Neural progenitor cell (in vitro differentiated cells): ENCODE results near the gene SEPTIN8. TPM values are rescaled to one million over a fixed set of nuclear protein-coding genes. Genes with fewer than 3 reads are reported as not detected.

Experiments
- DNase-seq: peaks from one replicate; pipeline ENCODE4 v3.0.0-alpha.2; 2016; ENCODE audit warnings: low spot score
- H2AFZ ChIP-seq: fragments of 200-600 bp; sonication (generic); replicated peaks from 2 replicates; pipeline ENCODE4 v1.6.1; 2016; ENCODE audit warnings: antibody characterized with exemption
- H3F3A ChIP-seq: fragments of 200-600 bp; sonication (generic); 2 replicates; pipeline ENCODE4 v1.6.1; 2016; ENCODE audit warnings: antibody characterized with exemption, low read depth
- H3K27ac ChIP-seq: fragments of 200-600 bp; sonication (generic); 2 replicates; pipeline ENCODE4 v1.5.1; 2016; ENCODE audit warnings: mild to moderate bottlenecking
- H3K27me3 ChIP-seq: fragments of 200-600 bp; sonication (generic); 2 replicates; pipeline ENCODE4 v1.6.1; 2016; ENCODE audit warnings: mild to moderate bottlenecking, moderate library complexity
- H3K36me3 ChIP-seq: fragments of 200-600 bp; sonication (generic); 2 replicates; pipeline ENCODE4 v1.5.1; 2016
- H3K4me1 ChIP-seq: fragments of 200-600 bp; sonication (generic); 2 replicates; pipeline ENCODE4 v1.6.1; 2016; ENCODE audit warnings: mixed run types
- H3K4me2 ChIP-seq: fragments of 200-600 bp; sonication (generic); 2 replicates; pipeline ENCODE4 v1.6.1; 2016
- H3K4me3 ChIP-seq: fragments of 200-600 bp; sonication (generic); 2 replicates; pipeline ENCODE4 v1.5.1; 2016
- H3K79me2 ChIP-seq: fragments of 200-600 bp; sonication (generic); 2 replicates; pipeline ENCODE4 v1.6.1; 2016; ENCODE audit warnings: low read depth
- H3K9ac ChIP-seq: fragments of 200-600 bp; sonication (generic); 2 replicates; pipeline ENCODE4 v1.6.1; 2016
- H3K9me3 ChIP-seq: fragments of 200-600 bp; sonication (generic); 2 replicates; pipeline ENCODE4 v1.5.1; 2016; ENCODE audit warnings: low read depth
- H4K20me1 ChIP-seq: fragments of 200-600 bp; sonication (generic); 2 replicates; pipeline ENCODE4 v1.6.1; 2016; ENCODE audit warnings: low read depth
- H3K27ac Mint-ChIP-seq: 3 replicates; pipeline ENCODE4 v1.8.0; 2021; ENCODE audit warnings: mixed read lengths
- H3K27me3 Mint-ChIP-seq: 2 replicates; pipeline ENCODE4 v1.8.0; 2022; ENCODE audit warnings: low read depth, mild to moderate bottlenecking, inconsistent platforms, moderate library complexity, mixed read lengths; ENCODE audit not compliant: insufficient read depth
- H3K36me3 Mint-ChIP-seq: 3 replicates; pipeline ENCODE4 v1.8.0; 2021; ENCODE audit warnings: mixed read lengths
- H3K4me1 Mint-ChIP-seq: 3 replicates; pipeline ENCODE4 v1.8.0; 2021; ENCODE audit warnings: mixed read lengths
- H3K4me3 Mint-ChIP-seq: 3 replicates; pipeline ENCODE4 v1.8.0; 2021; ENCODE audit warnings: mild to moderate bottlenecking, moderate library complexity, mixed read lengths
- H3K9me3 Mint-ChIP-seq: 3 replicates; pipeline ENCODE4 v1.8.0; 2020; ENCODE audit warnings: mixed read lengths
- EZH2 ChIP-seq: fragments of 200-600 bp; sonication (generic); IDR thresholded peaks from 2 replicates; pipeline ENCODE4 v1.6.1; 2017; ENCODE audit warnings: antibody characterized with exemption, mild to moderate bottlenecking, moderate library complexity
- EZH2phosphoT487 ChIP-seq: fragments of 200-600 bp; sonication (generic); IDR thresholded peaks from 2 replicates; pipeline ENCODE4 v1.6.1; 2017; ENCODE audit warnings: antibody characterized with exemption
- total RNA-seq: library from RNA; depleted of rRNA; stranded (reverse); fragments of >200 nt; gene quantifications from 2 replicates; pipeline ENCODE4 v1.2.3, GENCODE V29; 2015; ENCODE audit warnings: low replicate concordance
- TF ChIP-seq, protein P1 (sequence below): fragments of 200-600 bp; sonication (generic); IDR thresholded peaks from 2 replicates; pipeline ENCODE4 v1.5.1; 2017; ENCODE audit warnings: antibody characterized with exemption, mild to moderate bottlenecking

The SEPTIN8 gene
- total RNA-seq, 1 donor from 2014 or later = 39.9 TPM

DNA sequence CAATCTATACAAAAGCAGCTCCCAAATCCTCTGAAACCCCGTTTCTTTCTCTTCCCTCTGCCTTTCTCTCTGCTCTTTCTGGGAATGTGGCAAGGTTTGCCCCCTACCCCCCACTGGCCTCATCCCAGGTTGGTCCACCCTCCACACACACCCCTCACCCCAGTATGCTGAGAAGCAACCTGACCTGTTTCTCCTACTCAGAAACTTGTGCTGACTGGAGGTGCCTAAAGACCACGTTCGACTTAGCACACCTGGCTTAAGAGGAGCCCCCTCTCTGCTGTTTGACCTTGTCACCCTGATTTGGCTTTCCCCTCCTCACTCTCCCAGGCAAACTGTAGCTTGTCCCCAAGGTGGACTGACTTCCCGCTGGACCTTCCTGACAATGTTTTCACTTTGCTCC is 1.1 kb upstream of the SEPTIN8 start:
- DNase-seq = no peak
- H3K27me3 Mint-ChIP-seq = peaks cover 4% of the 10 kb centered on the region
- Histone ChIP-seq H3K9me3 (no peaks in the 10 kb centered on the region), H3F3A (peaks cover 29% of the 10 kb centered on the region), H3K9ac (no peak overlapping the region), H3K4me1 (peaks cover 13% of the 10 kb centered on the region), H3K27me3 (peaks cover 72% of the 10 kb centered on the region), H3K79me2 (peaks cover 6% of the 10 kb centered on the region), H3K4me2 (peak overlapping the region; percentile 98), H3K36me3 (no peaks in the 10 kb centered on the region), H2AFZ (peak overlapping the region; percentile 99), H3K4me3 (peak overlapping the region; percentile 83), H4K20me1 (peaks cover 12% of the 10 kb centered on the region), H3K27ac (no peak overlapping the region)
- no peak overlapping the region for H3K27ac Mint-ChIP-seq
- TF ChIP-seq, protein P1, sequence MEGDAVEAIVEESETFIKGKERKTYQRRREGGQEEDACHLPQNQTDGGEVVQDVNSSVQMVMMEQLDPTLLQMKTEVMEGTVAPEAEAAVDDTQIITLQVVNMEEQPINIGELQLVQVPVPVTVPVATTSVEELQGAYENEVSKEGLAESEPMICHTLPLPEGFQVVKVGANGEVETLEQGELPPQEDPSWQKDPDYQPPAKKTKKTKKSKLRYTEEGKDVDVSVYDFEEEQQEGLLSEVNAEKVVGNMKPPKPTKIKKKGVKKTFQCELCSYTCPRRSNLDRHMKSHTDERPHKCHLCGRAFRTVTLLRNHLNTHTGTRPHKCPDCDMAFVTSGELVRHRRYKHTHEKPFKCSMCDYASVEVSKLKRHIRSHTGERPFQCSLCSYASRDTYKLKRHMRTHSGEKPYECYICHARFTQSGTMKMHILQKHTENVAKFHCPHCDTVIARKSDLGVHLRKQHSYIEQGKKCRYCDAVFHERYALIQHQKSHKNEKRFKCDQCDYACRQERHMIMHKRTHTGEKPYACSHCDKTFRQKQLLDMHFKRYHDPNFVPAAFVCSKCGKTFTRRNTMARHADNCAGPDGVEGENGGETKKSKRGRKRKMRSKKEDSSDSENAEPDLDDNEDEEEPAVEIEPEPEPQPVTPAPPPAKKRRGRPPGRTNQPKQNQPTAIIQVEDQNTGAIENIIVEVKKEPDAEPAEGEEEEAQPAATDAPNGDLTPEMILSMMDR = no peak
- TF ChIP-seq EZH2phosphoT487 = no peak
- no peak for TF ChIP-seq EZH2
- peak overlapping the region; percentile 81 for H3K4me3 Mint-ChIP-seq
- peaks cover 2% of the 10 kb centered on the region for H3K36me3 Mint-ChIP-seq
- peaks cover 32% of the 10 kb centered on the region for H3K4me1 Mint-ChIP-seq
- no peaks in the 10 kb centered on the region for H3K9me3 Mint-ChIP-seq

DNA sequence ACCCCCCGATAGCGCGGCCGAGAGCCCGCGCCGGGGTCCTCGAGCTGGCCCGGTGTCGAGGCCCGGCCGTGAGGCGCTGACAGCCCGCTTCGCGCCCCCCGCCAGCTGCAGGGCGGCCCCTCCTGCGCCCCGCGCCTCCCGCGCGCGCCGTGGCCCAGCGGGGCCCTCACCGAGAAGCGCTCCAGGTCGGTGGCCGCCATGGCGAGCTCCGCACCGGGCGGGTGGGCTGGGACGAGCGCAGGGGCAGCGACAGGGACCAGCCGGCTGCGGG is 166 bp downstream of the SEPTIN8 start:
- H3K4me1 Mint-ChIP-seq = peaks cover 43% of the 10 kb centered on the region
- H3K9ac ChIP-seq = no peak overlapping the region
- peaks cover 29% of the 10 kb centered on the region for H3F3A ChIP-seq
- peak overlapping the region; percentile 98 for H3K4me2 ChIP-seq
- H3K9me3 ChIP-seq = no peaks in the 10 kb centered on the region
- no peak overlapping the region for H3K27ac ChIP-seq
- H3K27ac Mint-ChIP-seq = no peak overlapping the region
- H3K36me3 ChIP-seq = no peaks in the 10 kb centered on the region
- peaks cover 4% of the 10 kb centered on the region for H3K27me3 Mint-ChIP-seq
- peaks cover 2% of the 10 kb centered on the region for H3K36me3 Mint-ChIP-seq
- H4K20me1 ChIP-seq = peaks cover 12% of the 10 kb centered on the region
- no peak overlapping the region for H3K4me3 Mint-ChIP-seq
- H3K79me2 ChIP-seq = peaks cover 6% of the 10 kb centered on the region
- H3K4me3 ChIP-seq = peak overlapping the region; percentile 83
- H2AFZ ChIP-seq = peak overlapping the region; percentile 99
- H3K9me3 Mint-ChIP-seq = no peaks in the 10 kb centered on the region
- DNase-seq = no peak
- peaks cover 66% of the 10 kb centered on the region for H3K27me3 ChIP-seq
- H3K4me1 ChIP-seq = peaks cover 15% of the 10 kb centered on the region
- TF ChIP-seq EZH2 (no peak), EZH2phosphoT487 (no peak)
- TF ChIP-seq, protein P1 = no peak

DNA sequence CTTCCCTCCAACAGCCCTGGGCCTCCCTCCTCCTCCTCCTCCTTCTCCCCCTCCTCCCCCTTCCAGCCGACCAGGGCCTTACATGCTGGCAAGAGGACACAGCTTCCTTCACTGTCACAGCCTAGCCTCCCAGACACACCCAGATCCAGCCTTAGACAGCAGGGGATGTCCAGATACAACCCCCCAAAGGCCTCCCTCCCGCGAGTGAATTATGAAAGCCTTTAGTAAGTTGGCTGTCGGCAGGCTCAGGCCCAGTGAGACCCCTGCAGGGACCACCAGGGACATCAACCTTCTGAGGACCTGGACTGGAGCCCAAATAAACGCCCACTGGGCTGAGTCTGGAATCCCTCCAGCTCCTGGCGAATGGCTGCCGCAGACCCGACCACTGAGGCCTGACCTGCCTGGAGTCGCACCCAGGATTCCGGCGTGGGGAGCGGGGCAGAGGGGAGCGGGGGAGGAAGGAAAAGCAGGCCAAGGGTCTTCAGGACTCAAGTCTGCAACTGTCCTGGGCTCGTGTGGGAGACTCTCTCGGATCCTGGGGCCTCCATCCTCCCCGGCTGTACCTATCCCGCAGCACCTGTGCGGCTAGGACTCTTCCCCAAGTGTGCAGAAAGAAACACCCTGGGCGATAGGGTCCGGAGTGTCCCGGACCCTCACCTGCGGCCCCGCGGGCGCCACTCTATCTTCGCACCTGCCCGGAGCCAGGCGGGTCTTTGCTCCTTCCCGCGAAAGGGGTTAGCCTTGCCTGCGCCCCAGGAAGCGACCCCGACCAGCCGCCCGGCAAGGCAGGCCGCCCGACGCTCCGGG is 705 bp downstream of the SEPTIN8 start:
- no peaks in the 10 kb centered on the region for H3K36me3 ChIP-seq
- DNase-seq = peak; percentile 62
- Mint-ChIP-seq H3K27me3 (peaks cover 4% of the 10 kb centered on the region), H3K9me3 (no peaks in the 10 kb centered on the region), H3K36me3 (peaks cover 2% of the 10 kb centered on the region), H3K4me3 (peak overlapping the region; percentile 89), H3K27ac (no peak overlapping the region), H3K4me1 (peaks cover 47% of the 10 kb centered on the region)
- TF ChIP-seq EZH2phosphoT487 (no peak), EZH2 (no peak)
- TF ChIP-seq, protein P1 = peak; percentile 24
- peaks cover 61% of the 10 kb centered on the region for H3K27me3 ChIP-seq
- no peaks in the 10 kb centered on the region for H3K9me3 ChIP-seq
- H4K20me1 ChIP-seq = peaks cover 14% of the 10 kb centered on the region
- H3K4me3 ChIP-seq = peak overlapping the region; percentile 83
- no peak overlapping the region for H3K9ac ChIP-seq
- peak overlapping the region; percentile 98 for H3K4me2 ChIP-seq
- peaks cover 31% of the 10 kb centered on the region for H3F3A ChIP-seq
- peak overlapping the region; percentile 99 for H2AFZ ChIP-seq
- peaks cover 20% of the 10 kb centered on the region for H3K4me1 ChIP-seq
- peaks cover 6% of the 10 kb centered on the region for H3K79me2 ChIP-seq
- H3K27ac ChIP-seq = no peak overlapping the region
